Activated CD4-positive, alpha-beta T cell treated with anti-CD3 and anti-CD28 coated beads, Interleukin-2, amount 50 U/mL, for 4 hours (primary cell): ENCODE data around the gene ENOX2.
"Not testable (repeated sequence)": the region's sequence is repeated elsewhere in the genome, so short reads cannot be mapped to it uniquely, and the experiment has no call there.

Source experiments
- DNase-seq, 2 experiments: peaks; one replicate each; pipeline ENCODE4 v3.0.0-alpha.2; 2020

Gene ENOX2

DNA sequence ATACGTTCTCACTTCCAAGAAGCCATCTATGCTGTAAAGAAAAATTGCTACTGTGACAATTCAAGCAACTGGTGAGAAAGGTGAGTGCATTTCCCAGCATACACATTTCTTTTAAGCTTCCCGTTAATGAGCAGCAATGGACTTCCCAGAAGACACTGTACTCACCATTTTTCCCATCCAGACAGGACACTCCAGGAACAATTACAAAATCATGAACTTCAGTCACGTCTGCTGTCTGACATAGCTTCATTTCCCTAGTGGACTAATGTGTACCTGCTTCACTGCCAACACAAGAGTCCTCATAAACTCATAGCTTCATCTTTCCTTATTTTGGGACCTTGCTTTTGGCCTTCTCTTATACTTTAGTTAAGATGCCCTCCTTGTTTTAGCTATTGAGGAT, 156.9 kb downstream of the ENOX2 start:
- DNase-seq, result no peak

DNA sequence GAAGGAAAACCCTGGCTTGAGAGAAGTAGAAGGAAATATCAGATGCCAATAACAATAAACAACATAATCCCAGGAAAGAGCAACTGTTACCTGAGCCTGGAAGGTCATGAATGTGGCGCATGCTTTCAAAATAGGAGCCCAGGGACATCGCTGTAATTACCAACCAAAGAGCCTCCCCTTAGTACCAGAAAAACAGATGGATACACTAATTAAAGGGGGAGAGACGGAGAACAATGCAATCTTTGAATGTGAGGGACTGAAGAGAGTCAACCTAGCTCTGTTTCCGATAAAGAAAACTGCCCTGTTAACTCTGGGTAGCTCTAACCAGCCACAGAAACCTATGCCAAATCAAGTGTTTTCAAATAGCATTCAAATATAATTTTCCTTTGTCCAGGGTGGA, 161.4 kb downstream of the ENOX2 start:
- no peak for DNase-seq

- DNase-seq, result no peak
These were observed 161.9 kb downstream of the ENOX2 start for GRCh38 chrX:130741151-130741550.

DNA sequence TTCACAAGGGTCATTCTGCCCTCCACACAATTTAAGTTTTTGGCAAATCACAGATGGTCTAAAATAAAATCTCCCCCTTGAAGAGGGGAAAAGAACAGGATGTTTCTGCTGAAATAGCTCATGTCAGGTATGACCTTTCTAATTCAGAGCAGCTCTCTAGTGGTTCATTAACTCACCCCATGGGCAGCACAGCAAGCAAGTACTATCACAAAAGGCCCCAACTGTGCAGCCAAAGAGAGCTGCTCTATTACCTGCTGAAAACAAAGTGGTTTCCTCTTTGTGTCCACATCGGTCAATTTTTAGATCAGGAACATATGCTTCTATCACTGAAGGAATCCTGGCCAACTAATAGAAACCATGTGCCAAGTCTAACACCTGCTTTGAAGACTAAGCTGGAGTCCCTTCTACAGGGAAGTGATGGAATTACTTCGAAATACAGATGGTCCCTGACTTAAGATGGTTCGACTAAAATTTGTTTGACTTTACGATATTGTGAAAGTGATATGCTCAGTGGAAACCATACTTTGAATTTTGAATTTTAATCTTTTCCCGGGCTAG, 164.3 kb downstream of the ENOX2 start:
- DNase-seq, result no peak

DNA sequence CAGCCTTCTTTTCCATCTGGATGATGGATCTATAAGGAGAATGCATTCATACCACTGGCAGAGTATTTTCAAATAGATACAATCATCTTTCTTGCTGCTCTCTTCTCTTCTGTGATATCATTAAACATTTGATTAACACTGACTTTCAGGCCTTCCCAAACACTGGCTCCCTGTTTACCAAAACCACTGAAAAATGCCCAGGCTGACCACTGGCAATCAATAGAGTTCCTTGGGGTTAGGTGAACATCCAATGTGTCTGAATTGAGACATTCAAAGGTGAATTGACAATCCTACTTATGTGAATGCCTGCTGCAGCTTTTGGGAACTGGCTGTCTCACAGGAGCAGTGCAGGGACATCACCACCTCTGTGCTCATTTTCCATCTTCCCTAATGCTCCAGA, 168.3 kb downstream of the ENOX2 start:
- DNase-seq, result no peak

GRCh38 chrX:130728208-130728607, 174.8 kb downstream of the ENOX2 start:
- no peak for DNase-seq

- no peak for DNase-seq
These were observed 176.3 kb downstream of the ENOX2 start for GRCh38 chrX:130726661-130727060.

GRCh38 chrX:130725519-130725918, 177.5 kb downstream of the ENOX2 start:
- no peak for DNase-seq

- no peak for DNase-seq
These were observed 183.6 kb downstream of the ENOX2 start for GRCh38 chrX:130719413-130719812.

DNA sequence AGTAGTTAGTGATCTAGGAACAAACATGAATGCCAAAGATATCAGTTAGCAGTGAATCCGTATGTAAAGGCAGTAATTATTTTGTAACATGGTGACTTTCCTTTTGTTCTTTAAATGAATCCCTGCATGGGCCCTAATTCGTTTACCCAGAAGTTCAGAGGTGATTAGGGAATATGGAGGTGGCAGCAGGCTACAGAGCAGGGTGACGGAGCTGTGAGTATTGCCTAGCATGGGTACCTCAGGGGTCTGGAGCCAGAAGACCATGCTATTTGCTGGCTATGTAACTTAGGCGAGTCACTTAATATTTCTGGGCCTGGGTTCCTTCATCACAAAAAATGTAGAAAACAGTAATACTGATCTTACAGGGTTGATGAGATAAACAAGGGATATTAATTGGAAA, 184.9 kb downstream of the ENOX2 start:
- no peak for DNase-seq

DNA sequence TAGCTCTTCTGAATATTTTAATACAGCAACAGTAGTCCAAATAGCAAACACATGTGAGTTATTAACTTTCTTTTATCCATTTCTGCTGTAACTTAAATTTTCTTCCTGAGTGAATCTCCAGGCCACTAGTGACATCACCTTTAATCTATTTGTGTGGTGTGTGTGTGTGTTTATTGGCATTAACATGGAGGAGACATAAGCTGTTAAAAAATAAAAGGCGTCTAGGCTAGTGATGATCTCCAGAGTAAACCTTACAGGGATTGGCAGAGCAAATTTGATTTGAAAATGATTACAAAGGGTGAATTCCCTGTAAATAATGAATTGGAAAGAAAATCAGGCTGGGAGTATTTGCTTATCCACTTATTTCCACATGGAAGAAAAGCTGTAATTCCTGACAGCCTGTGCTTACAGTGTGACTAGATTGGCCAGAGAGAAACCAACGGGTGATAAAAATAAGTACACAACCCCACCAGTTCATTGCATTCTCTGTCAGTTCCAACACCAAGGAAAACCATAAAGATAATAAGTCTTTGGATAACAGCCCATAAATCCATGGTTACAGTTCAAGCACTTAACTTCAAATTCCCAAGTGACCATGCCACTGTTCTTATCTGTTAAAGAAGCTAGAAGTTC, 186.1 kb downstream of the ENOX2 start:
- DNase-seq, result no peak

GRCh38 chrX:130716346-130716745, 186.7 kb downstream of the ENOX2 start:
- no peak for DNase-seq

- DNase-seq, result no peak
These were observed 187.7 kb downstream of the ENOX2 start for GRCh38 chrX:130715299-130715698.

DNA sequence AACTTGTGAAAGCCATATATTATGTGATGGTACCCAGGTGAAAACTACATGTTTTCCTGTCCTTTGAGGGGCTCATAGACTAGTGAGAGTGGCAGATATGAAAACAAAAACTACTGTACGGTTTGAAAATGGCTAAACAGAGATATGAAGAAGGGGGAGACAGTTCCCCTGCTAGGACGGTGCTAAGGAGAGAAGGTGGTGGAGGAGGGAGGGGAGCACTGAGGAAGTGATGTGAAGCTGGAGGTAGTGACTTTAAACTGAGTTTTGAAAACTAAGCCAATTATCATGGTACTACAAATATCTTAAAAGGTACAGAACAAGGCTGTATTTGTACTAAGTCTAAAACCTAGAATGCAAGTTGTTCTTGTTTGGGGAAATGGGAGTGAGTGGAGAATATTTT, 188.3 kb downstream of the ENOX2 start:
- DNase-seq, result no peak

GRCh38 chrX:130714135-130714534, 188.9 kb downstream of the ENOX2 start:
- no peak for DNase-seq

GRCh38 chrX:130709178-130709577, 193.8 kb downstream of the ENOX2 start:
- DNase-seq, result not testable (repeated sequence)

- no peak for DNase-seq
These were observed 197.4 kb downstream of the ENOX2 start for GRCh38 chrX:130705591-130705990.

- no peak for DNase-seq
These were observed 198.7 kb downstream of the ENOX2 start for GRCh38 chrX:130704053-130705038.

DNA sequence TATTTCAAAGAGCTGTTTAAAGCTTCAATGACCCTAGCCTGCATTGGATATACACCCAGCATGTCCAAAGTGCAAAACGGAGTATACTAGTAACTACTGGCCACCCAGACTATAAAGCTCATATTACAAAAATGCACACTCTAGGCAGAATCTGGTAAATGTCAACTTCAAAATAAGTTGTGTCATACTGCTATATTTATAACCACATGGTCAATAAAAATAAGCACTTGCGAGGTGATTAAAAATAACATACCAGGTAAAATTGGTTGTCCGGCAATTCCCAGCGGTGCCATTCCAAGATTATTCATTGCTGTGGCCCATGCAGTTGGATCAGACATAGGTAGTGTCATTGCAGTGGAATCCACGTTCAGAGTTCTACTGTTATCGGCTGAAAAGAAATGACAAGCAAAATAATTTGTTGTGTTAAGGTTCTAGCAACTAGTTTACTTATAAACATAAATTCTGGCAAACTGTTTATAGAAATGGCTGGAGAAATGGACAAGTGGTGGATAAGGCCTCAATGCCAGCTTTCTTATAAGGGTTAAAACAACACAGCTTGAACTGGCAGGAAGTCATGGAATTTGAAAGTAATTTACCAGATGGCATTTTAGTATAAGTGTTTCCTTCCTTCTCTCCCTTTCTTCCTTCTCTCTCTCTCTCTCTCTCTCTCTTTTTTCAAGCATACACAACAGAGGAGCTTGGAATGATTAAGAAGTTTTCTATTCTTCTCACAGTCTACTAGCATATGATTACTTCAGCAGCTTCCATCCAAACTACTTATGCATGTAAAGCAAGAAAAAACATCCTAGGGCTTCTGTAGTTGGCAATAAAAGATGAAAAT, 199.9 kb downstream of the ENOX2 start:
- DNase-seq, result no peak

- no peak for DNase-seq
These were observed 202.4 kb downstream of the ENOX2 start for GRCh38 chrX:130700629-130701028.

DNA sequence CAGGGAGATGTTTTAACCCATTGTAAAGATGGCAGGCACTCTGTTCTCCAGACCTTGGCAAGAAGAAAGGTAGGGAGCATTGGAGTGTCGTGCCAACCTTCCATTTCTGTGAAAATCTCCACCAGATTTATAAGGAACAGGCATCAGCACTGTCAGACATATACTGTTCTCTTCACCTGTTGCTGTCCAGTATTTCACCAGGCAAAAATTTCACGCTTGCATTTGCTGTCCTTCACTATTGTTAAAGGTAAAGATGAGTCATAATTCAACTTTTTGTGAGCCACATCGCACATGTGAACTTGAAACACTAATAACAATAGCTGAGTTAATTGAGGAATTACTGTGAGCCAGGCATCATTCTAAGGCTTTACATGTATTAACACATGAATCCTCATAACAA, 203.4 kb downstream of the ENOX2 start:
- DNase-seq, result no peak

- DNase-seq, result no peak
These were observed 206.5 kb downstream of the ENOX2 start for GRCh38 chrX:130696542-130696941.

GRCh38 chrX:130695931-130696330, 207.1 kb downstream of the ENOX2 start:
- DNase-seq, result no peak
